ENCODE measurements around the gene REV3L.

Gene REV3L

DNA sequence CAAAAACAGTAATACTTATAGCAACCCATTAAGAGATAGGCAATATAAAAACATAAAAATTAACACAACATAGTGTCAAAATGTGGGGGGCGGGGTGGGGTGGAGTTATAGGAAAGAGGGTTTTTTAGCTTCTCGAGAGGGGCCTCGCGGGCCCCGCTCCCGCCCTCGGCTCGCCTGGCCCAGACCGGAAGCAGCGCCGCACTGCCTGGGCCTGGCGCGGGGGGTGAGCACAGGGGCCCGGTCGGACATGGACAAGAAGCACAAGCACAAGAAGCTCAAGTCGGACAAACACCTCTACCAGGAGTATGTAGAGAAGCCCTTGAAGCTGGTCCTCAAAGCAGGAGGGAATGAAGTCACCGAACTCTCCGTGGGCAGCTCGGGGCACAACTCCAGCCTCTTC lies 53.4 kb downstream of the REV3L start:
- TF ChIP-seq, protein P1, sequence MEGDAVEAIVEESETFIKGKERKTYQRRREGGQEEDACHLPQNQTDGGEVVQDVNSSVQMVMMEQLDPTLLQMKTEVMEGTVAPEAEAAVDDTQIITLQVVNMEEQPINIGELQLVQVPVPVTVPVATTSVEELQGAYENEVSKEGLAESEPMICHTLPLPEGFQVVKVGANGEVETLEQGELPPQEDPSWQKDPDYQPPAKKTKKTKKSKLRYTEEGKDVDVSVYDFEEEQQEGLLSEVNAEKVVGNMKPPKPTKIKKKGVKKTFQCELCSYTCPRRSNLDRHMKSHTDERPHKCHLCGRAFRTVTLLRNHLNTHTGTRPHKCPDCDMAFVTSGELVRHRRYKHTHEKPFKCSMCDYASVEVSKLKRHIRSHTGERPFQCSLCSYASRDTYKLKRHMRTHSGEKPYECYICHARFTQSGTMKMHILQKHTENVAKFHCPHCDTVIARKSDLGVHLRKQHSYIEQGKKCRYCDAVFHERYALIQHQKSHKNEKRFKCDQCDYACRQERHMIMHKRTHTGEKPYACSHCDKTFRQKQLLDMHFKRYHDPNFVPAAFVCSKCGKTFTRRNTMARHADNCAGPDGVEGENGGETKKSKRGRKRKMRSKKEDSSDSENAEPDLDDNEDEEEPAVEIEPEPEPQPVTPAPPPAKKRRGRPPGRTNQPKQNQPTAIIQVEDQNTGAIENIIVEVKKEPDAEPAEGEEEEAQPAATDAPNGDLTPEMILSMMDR (IDR thresholded peaks at IDR 0.05; ENCODE audit: insufficient read depth, low read length, poor library complexity, severe bottlenecking), result no peak
- no peak overlapping the region for H3K4me3 ChIP-seq (replicated peaks; ENCODE audit: low read depth, low read length)
- no peak for DNase-seq (ENCODE audit: extremely low read depth, insufficient read length)
- no peaks in the 10 kb centered on the region for H3K36me3 ChIP-seq (ENCODE audit: control insufficient read depth, insufficient read depth, low read length)
- H3K27me3 ChIP-seq (replicated peaks; ENCODE audit: control insufficient read depth, insufficient read depth, low read length), result no peaks in the 10 kb centered on the region

DNA sequence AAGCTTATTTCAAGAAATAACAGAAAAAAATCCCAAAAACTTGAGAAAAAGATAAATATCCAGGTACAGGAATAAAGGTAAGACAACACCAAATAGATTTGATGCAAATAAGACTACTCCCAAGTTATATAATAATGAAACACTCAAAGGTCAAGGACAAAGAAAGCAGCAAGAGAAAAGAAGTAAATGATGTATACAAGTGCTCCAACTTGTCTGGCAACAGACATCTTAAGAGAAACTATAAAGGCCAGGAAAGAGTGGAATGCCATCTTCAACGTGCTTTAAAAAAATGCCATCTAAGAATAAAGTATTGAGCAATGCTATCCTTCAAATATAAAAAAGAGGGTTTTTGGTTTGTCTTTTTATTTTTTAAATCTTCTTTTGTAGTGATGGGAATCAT lies 54.2 kb downstream of the REV3L start:
- Histone ChIP-seq H3K27me3 (replicated peaks; ENCODE audit: control insufficient read depth, insufficient read depth, low read length) (no peaks in the 10 kb centered on the region), H3K4me3 (replicated peaks; ENCODE audit: low read depth, low read length) (no peak overlapping the region), H3K36me3 (ENCODE audit: control insufficient read depth, insufficient read depth, low read length) (no peaks in the 10 kb centered on the region)
- no peak for DNase-seq (ENCODE audit: extremely low read depth, insufficient read length)
- TF ChIP-seq, protein P1 (IDR thresholded peaks at IDR 0.05; ENCODE audit: insufficient read depth, low read length, poor library complexity, severe bottlenecking), result no peak

DNA sequence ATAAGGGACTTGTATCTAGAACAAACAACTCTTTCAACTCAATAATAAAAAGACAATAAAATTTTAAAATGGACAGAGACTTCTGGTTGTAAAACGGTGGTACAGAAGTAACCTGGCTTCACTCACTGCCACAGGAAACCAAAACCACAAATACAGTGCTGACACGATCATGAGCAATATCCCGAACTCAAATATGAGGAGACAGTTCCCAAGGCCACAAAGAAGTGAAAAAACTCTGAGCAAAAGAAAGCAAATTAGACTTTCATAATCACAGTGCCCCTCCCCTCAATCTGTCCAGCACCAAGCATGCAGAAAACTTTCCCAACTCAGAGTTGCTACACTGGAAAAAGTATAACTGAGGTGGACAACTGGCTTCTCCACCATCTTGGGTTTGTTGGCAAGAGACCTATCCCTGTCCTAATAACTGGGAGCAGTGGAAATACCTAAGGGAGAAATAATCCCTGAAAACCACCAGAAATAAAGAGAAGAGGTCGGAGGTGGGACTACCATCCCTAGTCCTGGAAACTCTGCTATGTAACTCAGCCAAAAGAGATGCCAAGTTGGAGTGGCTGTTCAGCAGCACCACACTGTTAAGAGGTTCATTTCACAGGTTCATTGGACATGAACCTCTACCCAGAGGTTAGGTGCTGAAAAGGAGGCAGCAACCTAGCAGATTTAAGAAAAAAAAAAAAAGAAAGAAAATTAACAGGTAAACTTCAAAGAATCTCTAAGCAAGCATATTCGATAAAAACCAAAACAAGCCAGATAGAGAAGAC lies 55.5 kb downstream of the REV3L start:
- H3K4me3 ChIP-seq (replicated peaks; ENCODE audit: low read depth, low read length), result no peak overlapping the region
- no peaks in the 10 kb centered on the region for H3K36me3 ChIP-seq (ENCODE audit: control insufficient read depth, insufficient read depth, low read length)
- TF ChIP-seq, protein P1 (IDR thresholded peaks at IDR 0.05; ENCODE audit: insufficient read depth, low read length, poor library complexity, severe bottlenecking), result no peak
- no peaks in the 10 kb centered on the region for H3K27me3 ChIP-seq (replicated peaks; ENCODE audit: control insufficient read depth, insufficient read depth, low read length)
- no peak for DNase-seq (ENCODE audit: extremely low read depth, insufficient read length)

DNA sequence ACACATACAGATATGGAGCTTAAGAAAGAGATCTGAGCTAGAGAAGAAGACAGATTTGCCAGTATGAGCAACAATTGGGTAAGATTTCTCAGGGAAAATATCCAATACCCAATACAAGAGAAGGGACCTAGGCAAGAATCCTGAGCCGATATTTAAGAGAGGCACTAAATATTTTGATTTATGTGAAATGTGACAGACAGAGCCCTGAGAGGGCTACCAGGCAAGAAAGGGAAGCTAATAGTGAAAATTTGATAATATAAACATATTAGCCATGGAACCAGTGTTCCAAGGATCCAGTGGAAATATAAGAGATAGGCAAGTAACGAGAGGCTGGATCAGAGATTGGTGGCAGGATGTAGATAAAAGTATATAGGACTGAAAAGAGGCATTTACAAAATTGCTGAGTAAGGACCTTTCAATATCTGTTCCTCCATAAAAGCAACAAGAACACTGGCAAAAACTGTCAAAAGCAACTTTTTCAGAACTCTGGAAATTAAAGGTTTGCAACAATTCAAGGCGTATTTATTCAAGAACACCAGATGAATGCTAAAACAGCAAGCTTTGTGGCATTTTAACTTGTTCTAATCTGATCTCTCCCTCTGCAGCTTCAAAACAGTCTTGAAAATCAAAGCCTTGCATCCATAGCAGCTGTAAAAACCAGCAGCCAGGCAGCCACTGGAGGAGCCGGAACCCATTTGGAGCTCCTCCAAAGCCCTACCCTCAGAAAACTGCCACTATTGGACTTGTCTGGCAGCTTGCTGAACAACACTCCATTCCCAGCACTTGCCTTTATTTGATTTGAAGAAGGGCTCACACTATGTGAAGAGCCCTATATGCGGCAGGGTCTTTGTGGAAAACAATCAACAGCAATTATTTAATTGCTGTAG lies 58.8 kb downstream of the REV3L start:
- TF ChIP-seq, protein P1 (IDR thresholded peaks at IDR 0.05; ENCODE audit: insufficient read depth, low read length, poor library complexity, severe bottlenecking), result no peak
- no peak for DNase-seq (ENCODE audit: extremely low read depth, insufficient read length)
- Histone ChIP-seq H3K36me3 (ENCODE audit: control insufficient read depth, insufficient read depth, low read length) (no peaks in the 10 kb centered on the region), H3K4me3 (replicated peaks; ENCODE audit: low read depth, low read length) (no peak overlapping the region), H3K27me3 (replicated peaks; ENCODE audit: control insufficient read depth, insufficient read depth, low read length) (no peaks in the 10 kb centered on the region)

DNA sequence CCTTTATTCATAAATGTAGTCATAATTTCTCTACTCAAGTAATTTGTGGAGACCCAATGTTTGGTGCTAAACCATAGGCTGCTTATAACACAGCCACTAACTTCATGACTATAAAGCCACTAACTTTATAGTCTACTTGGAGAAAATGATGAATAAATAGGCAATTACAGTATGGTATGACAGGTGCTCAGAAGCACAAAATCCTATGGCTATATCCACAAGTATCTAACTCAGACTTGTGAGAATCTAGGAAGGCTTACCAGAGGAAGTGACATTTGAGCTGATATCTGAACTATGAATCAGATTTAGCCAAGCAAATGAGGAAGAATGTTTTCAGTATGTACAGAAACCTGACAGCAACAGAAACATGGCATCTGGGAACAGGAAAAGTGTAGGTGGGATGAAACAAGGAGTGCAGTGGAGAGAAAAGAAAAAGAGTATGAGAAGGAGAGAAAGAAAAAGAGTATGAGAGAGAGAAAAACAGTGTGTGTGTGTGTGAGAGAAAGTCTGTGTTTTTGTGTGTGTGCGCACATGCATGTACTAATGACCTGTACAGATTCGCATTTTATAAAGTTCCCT lies 59.9 kb downstream of the REV3L start:
- H3K27me3 ChIP-seq (replicated peaks; ENCODE audit: control insufficient read depth, insufficient read depth, low read length), result no peaks in the 10 kb centered on the region
- DNase-seq (ENCODE audit: extremely low read depth, insufficient read length), result no peak
- H3K36me3 ChIP-seq (ENCODE audit: control insufficient read depth, insufficient read depth, low read length), result no peaks in the 10 kb centered on the region
- H3K4me3 ChIP-seq (replicated peaks; ENCODE audit: low read depth, low read length), result no peak overlapping the region
- TF ChIP-seq, protein P1 (IDR thresholded peaks at IDR 0.05; ENCODE audit: insufficient read depth, low read length, poor library complexity, severe bottlenecking), result no peak
